Mucosa of descending colon (tissue), 3 donors: ENCODE measurements around the gene SH3BP2. TPM values are rescaled to one million over a fixed set of nuclear protein-coding genes. Genes with fewer than 3 reads are reported as not detected.

Experiments
- ATAC-seq: fragments of 200-7000 bp; cut with Tn5 transposase; one replicate; pipeline ENCODE4 v1.9.1; 2020; ENCODE audit warnings: mild to moderate bottlenecking, moderate library complexity
- DNase-seq, 3 donors: peaks; one replicate each; pipeline ENCODE4 v3.0.0-alpha.2; 2020
- H3K36me3 ChIP-seq: fragments of 200-600 bp; one replicate; pipeline ENCODE4 v1.8.0; 2021; ENCODE audit warnings: low read depth, mild to moderate bottlenecking
- H3K4me1 ChIP-seq: fragments of 200-600 bp; one replicate; pipeline ENCODE4 v1.8.0; 2021; ENCODE audit warnings: low read depth, mild to moderate bottlenecking
- H3K4me3 ChIP-seq: fragments of 200-600 bp; one replicate; pipeline ENCODE4 v1.8.0; 2021; ENCODE audit warnings: mild to moderate bottlenecking
- H3K9me3 ChIP-seq: fragments of 200-600 bp; one replicate; pipeline ENCODE4 v1.8.0; 2021; ENCODE audit warnings: mild to moderate bottlenecking
- intact Hi-C, 2 donors: fragments of 100-400 bp; cut with DNase I in 1 of 2; cut with micrococcal nuclease in 1 of 2; formaldehyde crosslinking; loops; one replicate each; pipeline versions ENCODE4 v1.11.0 to v1.11.1; 2022; cut with DNase I, micrococcal nuclease
- total RNA-seq, 3 donors: library from RNA; stranded (reverse); fragmentation: NEBNext Ultra II Directional in 2 of 3; extraction: Animal tissue kit (Norgen Biotek cat#: 25700) in 2 of 3; gene quantifications; one replicate each; pipeline versions ENCODE4 v1.2.1 to v1.2.4, GENCODE V29; 2021 to 2023
- TF ChIP-seq, protein P1 (sequence below): fragments of 200-600 bp; IDR thresholded peaks from one replicate; pipeline ENCODE4 v1.8.0; 2022; ENCODE audit warnings: antibody characterized with exemption, mild to moderate bottlenecking
- donor health status: DM: no; HTN: no; CAD: no; lungs with moderate emphysema.
- donor health status: DM: no; HTN: no; CAD: no.
- donor health status: DM: no; HTN: yes; CAD: no.

SH3BP2 gene
- total RNA-seq, 3 donors from 2014 or later = 48.1 to 75.3 (median 73.0) TPM

DNA sequence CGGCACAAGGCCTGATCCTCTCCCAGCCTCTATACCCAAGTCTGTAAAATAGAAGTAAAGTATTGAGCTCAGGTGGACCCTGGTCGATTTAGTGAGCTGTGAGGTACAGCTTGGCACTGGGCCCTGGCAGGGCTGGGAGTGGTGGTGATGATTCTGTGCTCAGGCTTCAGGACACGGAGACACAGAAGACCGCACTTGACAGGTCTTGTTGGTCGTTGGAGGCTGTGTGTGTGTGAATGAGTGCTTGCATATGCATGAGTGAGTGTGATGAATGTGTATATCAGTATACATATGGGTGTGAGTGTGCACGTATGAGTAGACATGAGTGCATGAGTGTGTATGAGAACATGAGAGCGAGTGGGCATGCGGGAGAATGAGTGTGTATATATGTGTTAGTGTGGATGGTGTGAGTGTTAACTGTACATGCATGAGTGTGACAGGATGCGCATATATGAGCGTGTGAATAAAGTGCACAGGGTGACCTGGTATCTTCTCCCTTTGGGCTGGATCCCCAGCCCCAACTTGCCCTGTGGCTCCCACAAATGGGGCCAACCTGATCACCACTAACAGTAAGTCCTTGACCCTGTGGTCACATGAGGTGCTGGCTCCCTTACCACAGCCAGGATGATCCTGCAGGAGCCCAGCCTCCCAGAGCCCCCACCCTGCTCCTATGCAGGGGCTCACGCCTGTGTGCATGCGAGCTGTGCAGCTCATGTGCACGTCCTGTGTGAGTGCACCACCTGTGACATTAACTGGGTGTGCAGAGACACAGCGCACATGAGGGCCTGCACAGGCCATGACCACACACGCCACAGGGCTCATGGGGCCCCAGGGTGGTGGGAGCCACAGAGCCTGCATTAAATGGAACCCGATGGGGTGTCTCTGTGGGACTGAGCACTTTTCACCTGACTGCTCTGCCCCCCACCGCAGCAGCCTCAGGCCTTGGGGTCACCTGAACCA is 20.8 kb downstream of the SH3BP2 start:
- no peaks in the 10 kb centered on the region for H3K36me3 ChIP-seq
- no peak overlapping the region for H3K4me3 ChIP-seq
- TF ChIP-seq, protein P1, sequence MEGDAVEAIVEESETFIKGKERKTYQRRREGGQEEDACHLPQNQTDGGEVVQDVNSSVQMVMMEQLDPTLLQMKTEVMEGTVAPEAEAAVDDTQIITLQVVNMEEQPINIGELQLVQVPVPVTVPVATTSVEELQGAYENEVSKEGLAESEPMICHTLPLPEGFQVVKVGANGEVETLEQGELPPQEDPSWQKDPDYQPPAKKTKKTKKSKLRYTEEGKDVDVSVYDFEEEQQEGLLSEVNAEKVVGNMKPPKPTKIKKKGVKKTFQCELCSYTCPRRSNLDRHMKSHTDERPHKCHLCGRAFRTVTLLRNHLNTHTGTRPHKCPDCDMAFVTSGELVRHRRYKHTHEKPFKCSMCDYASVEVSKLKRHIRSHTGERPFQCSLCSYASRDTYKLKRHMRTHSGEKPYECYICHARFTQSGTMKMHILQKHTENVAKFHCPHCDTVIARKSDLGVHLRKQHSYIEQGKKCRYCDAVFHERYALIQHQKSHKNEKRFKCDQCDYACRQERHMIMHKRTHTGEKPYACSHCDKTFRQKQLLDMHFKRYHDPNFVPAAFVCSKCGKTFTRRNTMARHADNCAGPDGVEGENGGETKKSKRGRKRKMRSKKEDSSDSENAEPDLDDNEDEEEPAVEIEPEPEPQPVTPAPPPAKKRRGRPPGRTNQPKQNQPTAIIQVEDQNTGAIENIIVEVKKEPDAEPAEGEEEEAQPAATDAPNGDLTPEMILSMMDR = no peak
- intact Hi-C loops = loop anchor here in 1 of 2 donors (10.0 kb wide), 1 partner anchor 49 kb away; no protein-coding TSS in a partner anchor
- ATAC-seq (no peak), DNase-seq (no peak)
- H3K4me1 ChIP-seq = peaks cover 24% of the 10 kb centered on the region
- no peaks in the 10 kb centered on the region for H3K9me3 ChIP-seq

DNA sequence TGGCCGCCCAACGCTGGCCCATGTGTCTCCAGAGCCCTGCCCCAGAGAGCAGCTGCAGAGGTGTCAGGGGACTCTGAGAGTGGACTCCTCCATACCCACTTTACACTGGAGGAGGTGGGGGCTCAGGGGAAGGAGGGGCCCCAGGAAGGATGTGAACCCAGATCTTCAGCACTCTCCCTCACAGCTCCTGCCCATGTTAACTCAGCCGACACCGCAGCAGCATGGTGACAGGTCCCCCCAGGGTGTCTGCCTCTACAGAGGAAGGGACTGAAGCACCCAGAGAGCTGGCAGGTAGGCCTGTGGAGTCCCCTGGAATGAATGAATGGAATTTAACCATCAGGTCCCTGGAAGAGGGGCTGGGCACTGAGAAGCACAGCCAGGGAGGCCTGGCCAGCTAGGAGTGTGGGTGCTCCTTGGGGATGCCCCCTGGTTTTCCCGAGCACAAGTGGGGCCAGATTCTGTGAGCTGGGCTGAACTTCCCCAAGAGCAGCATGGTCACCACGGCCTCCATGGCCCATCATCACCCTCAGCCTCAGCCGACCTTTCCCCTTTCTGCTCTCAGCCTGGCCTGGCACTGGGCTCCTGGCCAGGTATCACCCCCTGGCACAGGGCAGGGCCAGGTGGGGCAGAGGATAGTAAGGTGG is 21.9 kb downstream of the SH3BP2 start:
- peaks cover 24% of the 10 kb centered on the region for H3K4me1 ChIP-seq
- ATAC-seq = no peak
- no peaks in the 10 kb centered on the region for H3K9me3 ChIP-seq
- DNase-seq = no peak
- TF ChIP-seq, protein P1 = no peak
- no peak overlapping the region for H3K4me3 ChIP-seq
- no peaks in the 10 kb centered on the region for H3K36me3 ChIP-seq
- intact Hi-C loops = loop anchor here in 1 of 2 donors (10.0 kb wide), 1 partner anchor 50 kb away; no protein-coding TSS in a partner anchor

DNA sequence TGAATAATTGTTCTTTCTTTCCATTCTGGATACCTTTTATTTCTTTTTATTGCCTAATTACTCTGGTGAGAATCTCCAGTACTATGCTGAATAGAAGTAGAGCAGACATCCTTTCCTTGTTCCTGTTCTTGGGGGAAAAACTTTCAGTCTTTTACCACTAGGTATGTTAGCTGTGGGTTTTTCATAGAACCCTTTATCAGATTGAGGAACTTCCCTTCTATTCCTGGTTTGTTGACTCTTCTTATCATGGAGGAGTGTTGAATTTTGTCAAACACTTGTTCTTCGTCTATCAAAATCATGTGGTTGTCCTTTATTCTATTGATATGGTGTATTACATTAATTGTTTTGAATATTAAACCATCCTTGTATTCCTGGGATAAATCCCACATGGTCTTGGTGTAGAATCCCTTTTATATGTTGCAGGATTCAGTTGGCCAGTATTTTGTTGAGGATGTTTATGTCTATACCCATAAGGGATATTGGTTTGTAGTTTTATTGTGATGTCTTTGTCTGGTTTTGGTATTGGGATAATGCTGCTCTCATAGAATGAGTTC is 23.6 kb downstream of the SH3BP2 start:
- intact Hi-C loops = loop anchor here in 1 of 2 donors (10.0 kb wide), 1 partner anchor 52 kb away; no protein-coding TSS in a partner anchor
- TF ChIP-seq, protein P1 = no peak
- Histone ChIP-seq H3K4me1 (peaks cover 14% of the 10 kb centered on the region), H3K9me3 (no peaks in the 10 kb centered on the region), H3K36me3 (no peaks in the 10 kb centered on the region), H3K4me3 (no peak overlapping the region)
- DNase-seq = no peak
- no peak for ATAC-seq

DNA sequence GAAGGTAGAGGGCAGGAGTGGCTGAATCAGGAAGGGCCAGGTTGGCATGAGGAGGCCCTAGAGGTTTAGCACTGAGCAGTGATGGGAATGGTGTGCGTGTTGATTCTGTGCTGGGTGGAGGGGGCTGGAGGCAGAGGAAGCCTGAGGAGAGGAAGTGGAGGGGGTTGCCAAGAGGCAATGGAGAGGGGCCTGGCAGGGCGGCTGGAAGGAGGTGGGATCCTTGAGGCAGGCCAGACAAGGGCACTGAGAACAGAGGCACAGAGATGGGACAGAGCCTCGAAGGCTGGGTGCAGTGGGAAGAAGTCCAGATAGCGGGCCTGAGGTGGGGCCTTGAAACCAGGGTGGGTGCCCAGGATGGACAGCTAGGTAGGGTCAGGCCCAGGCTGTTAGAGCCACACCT is 24.3 kb downstream of the SH3BP2 start:
- intact Hi-C loops = loop anchor here in 1 of 2 donors (10.0 kb wide), 1 partner anchor 52 kb away; no protein-coding TSS in a partner anchor
- ATAC-seq (no peak), DNase-seq (peak in 1 of 3 donors; percentile 40)
- Histone ChIP-seq H3K36me3 (no peaks in the 10 kb centered on the region), H3K9me3 (no peaks in the 10 kb centered on the region), H3K4me3 (no peak overlapping the region), H3K4me1 (peaks cover 8% of the 10 kb centered on the region)
- TF ChIP-seq, protein P1 = no peak

DNA sequence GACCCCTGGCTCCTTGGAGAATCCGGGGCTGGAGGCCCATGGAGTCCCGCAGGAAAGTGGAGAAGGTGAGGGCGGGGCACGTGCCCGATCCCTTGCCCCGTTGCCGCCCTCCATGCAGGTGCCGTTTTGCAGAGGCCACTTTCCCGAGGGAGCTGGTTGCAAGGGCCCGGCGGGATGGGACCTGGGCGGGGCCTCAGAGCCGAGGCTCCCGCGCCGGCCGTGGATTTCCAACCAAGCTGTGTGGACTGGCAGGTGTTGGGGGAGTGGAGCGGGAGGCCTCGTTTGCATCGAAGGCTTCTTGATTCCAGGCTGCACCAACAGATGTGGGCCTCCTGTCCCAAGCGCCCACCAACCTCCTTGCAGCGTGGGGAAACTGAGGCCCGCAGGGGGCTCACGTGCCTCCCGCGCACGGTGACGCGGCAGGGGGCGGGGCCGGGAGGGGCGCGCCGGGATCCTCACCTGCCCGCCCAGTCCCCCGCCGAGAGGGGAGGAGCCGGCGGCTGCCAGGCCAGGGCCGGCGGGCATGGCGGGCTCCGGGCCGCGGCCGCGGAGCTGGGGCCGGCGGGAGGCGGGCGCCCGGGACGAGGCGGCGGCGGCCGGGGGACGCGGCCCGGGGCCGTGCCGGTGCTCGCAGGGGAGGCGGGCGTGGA is 24.9 kb downstream of the SH3BP2 start:
- peak; percentile 81 for ATAC-seq
- Histone ChIP-seq H3K4me1 (peaks cover 8% of the 10 kb centered on the region), H3K4me3 (peak overlapping the region; percentile 40), H3K36me3 (no peaks in the 10 kb centered on the region), H3K9me3 (no peaks in the 10 kb centered on the region)
- TF ChIP-seq, protein P1 = no peak
- DNase-seq = peak; percentile 72 to 83 (median 78)
- intact Hi-C loops = loop anchor here in 1 of 2 donors (10.0 kb wide), 1 partner anchor 53 kb away; no protein-coding TSS in a partner anchor
